A549 (cell line): Measurements from ENCODE around the gene DHDH. TPM values are rescaled to one million over a fixed set of nuclear protein-coding genes. Genes with fewer than 3 reads are reported as not detected.

ENCODE experiments used
- ATAC-seq, 2 experiments: fragments of 200-7000 bp in 1 of 2; fragments of >200 bp in 1 of 2; cut with Nextera tagmentation in 1 of 2; cut with Tn5 transposase in 1 of 2; 3 replicates each; pipeline versions ENCODE4 v1.8.0 to v1.9.1; 2018 to 2020; ENCODE audit warnings: mild to moderate bottlenecking in 1 of 2, moderate library complexity in 1 of 2
- CTCF ChIA-PET: fragments of 300-600 bp; sonication (Branson Sonifier 250); formaldehyde crosslinking; extraction: SDS; loops from one replicate; lab custom pipeline; 2021; ENCODE audit warnings: antibody characterized with exemption, inconsistent platforms; lab: Yijun Ruan, JAX
- POLR2A ChIA-PET: fragments of 350-600 bp; formaldehyde crosslinking; extraction: SDS; loops from one replicate; lab custom pipeline; 2021; ENCODE audit warnings: antibody characterized with exemption, inconsistent platforms; lab: Yijun Ruan, JAX
- DNase-seq, 2 experiments: peaks; one replicate each; pipeline versions ENCODE4 v3.0.0 to v3.0.0-alpha.2; 2011 to 2016; ENCODE audit warnings: low read depth in 1 of 2, low spot score in 1 of 2
- FAIRE-seq: peaks from 2 replicates; lab custom pipeline; 2011; peaks lifted over from hg19 to GRCh38; lab: Jason Lieb, UNC
- H3K27ac ChIP-seq, 2 experiments: fragments of >200 bp; sonication (Bioruptor Twin); formaldehyde crosslinking; 3 replicates each; pipeline ENCODE4 v1.5.1; 2016 to 2017
- H3K4me1 ChIP-seq: fragments of >200 bp; sonication (Bioruptor Twin); formaldehyde crosslinking; 3 replicates; pipeline ENCODE4 v1.6.1; 2016
- H3K4me2 ChIP-seq: fragments of >200 bp; sonication (Bioruptor Twin); formaldehyde crosslinking; 3 replicates; pipeline ENCODE4 v1.6.1; 2016
- H3K4me3 ChIP-seq: fragments of >200 bp; sonication (Bioruptor Twin); formaldehyde crosslinking; 3 replicates; pipeline ENCODE4 v1.5.1; 2016
- H3K9me3 ChIP-seq: fragments of >200 bp; sonication (Bioruptor Twin); formaldehyde crosslinking; 3 replicates; pipeline ENCODE4 v1.6.1; 2016
- ATOH8 ChIP-seq: fragments of 250-450 bp; sonication (Bioruptor Pico); IDR thresholded peaks from 2 replicates; pipeline ENCODE4 v1.5.0; 2020; ENCODE audit warnings: low read depth, mild to moderate bottlenecking, moderate library complexity
- BHLHE40 ChIP-seq: IDR thresholded peaks from 2 replicates; pipeline ENCODE4 v1.6.1; 2012; ENCODE audit warnings: low read depth, low read length, inconsistent platforms
- CBX2 ChIP-seq: fragments of 200-600 bp; sonication (generic); IDR thresholded peaks from 2 replicates; pipeline ENCODE4 v1.6.1; 2016; ENCODE audit warnings: low read depth, mild to moderate bottlenecking, borderline replicate concordance
- CBX8 ChIP-seq: fragments of 200-600 bp; sonication (generic); IDR thresholded peaks from 2 replicates; pipeline ENCODE4 v1.6.1; 2016
- CEBPB ChIP-seq, 2 experiments: fragments of >200 bp in 1 of 2; sonication (Bioruptor Twin) in 1 of 2; formaldehyde crosslinking in 1 of 2; IDR thresholded peaks; 2 replicates each; pipeline ENCODE4 v1.6.1; 2012 to 2016
- CHD4 ChIP-seq: fragments of 200-600 bp; sonication (generic); IDR thresholded peaks from 2 replicates; pipeline ENCODE4 v1.6.1; 2016; ENCODE audit warnings: antibody characterized with exemption, mild to moderate bottlenecking, borderline replicate concordance
- E2F6 ChIP-seq: IDR thresholded peaks from 2 replicates; pipeline ENCODE4 v1.6.1; 2012; ENCODE audit warnings: low read depth, borderline replicate concordance
- EHF ChIP-seq: fragments of 250-450 bp; sonication (Bioruptor Pico); IDR thresholded peaks from 2 replicates; pipeline ENCODE4 v1.5.0; 2020; ENCODE audit warnings: mild to moderate bottlenecking
- EHMT2 ChIP-seq: fragments of 200-600 bp; sonication (generic); IDR thresholded peaks from 2 replicates; pipeline ENCODE4 v1.6.1; 2016; ENCODE audit warnings: antibody characterized with exemption, low read depth, mild to moderate bottlenecking, moderate library complexity
- ESRRA ChIP-seq: fragments of 150-350 bp; IDR thresholded peaks from 2 replicates; pipeline ENCODE4 v1.6.1; 2014; ENCODE audit warnings: mild to moderate bottlenecking, low read length, borderline replicate concordance
- GATA3 ChIP-seq: IDR thresholded peaks from 2 replicates; pipeline ENCODE4 v1.6.1; 2012; ENCODE audit warnings: borderline replicate concordance
- HDAC2 ChIP-seq: fragments of 200-600 bp; sonication (generic); IDR thresholded peaks from 2 replicates; pipeline ENCODE4 v1.6.1; 2016
- HEYL ChIP-seq: fragments of 250-450 bp; sonication (Bioruptor Pico); IDR thresholded peaks from 2 replicates; pipeline ENCODE4 v1.8.0; 2021; ENCODE audit warnings: mild to moderate bottlenecking, moderate library complexity
- HOXB13 ChIP-seq: fragments of 250-450 bp; sonication (Bioruptor Pico); IDR thresholded peaks from 2 replicates; pipeline ENCODE4 v1.5.0; 2020; ENCODE audit warnings: low read depth, mild to moderate bottlenecking, moderate library complexity
- HOXB5 ChIP-seq: fragments of 250-450 bp; sonication (Bioruptor Pico); IDR thresholded peaks from 2 replicates; pipeline ENCODE4 v1.5.0; 2020; ENCODE audit warnings: mild to moderate bottlenecking, moderate library complexity
- JUN ChIP-seq, 2 experiments: fragments of >200 bp; sonication (Bioruptor Twin); formaldehyde crosslinking; IDR thresholded peaks; 2 replicates in 1 of 2; 3 replicates in 1 of 2; pipeline ENCODE4 v1.6.1; 2016 to 2017
- JUNB ChIP-seq: fragments of >200 bp; sonication (Bioruptor Twin); formaldehyde crosslinking; IDR thresholded peaks from 2 replicates; pipeline ENCODE4 v1.6.1; 2016
- KDM1A ChIP-seq: fragments of 200-600 bp; sonication (generic); IDR thresholded peaks from 2 replicates; pipeline ENCODE4 v1.6.1; 2016; ENCODE audit warnings: low read depth, mild to moderate bottlenecking
- MYC ChIP-seq: IDR thresholded peaks from 2 replicates; pipeline ENCODE4 v1.6.1; 2012; ENCODE audit warnings: mild to moderate bottlenecking, inconsistent platforms, low read length, improper control_type of control experiment, borderline replicate concordance
- NFE2L2 ChIP-seq: fragments of 150-350 bp; conservative IDR thresholded peaks from 2 replicates; pipeline ENCODE4 v1.6.1; 2014; ENCODE audit warnings: low read length
- NPAS2 ChIP-seq: fragments of 250-450 bp; sonication (Bioruptor Pico); IDR thresholded peaks from 2 replicates; pipeline ENCODE4 v1.8.0; 2022; ENCODE audit warnings: mild to moderate bottlenecking, moderate library complexity, borderline replicate concordance
- PHF8 ChIP-seq: fragments of 200-600 bp; sonication (generic); IDR thresholded peaks from 2 replicates; pipeline ENCODE4 v1.6.1; 2016; ENCODE audit warnings: low read depth, mild to moderate bottlenecking, antibody characterized with exemption, moderate library complexity, borderline replicate concordance
- TP53 ChIP-seq: fragments of 250-450 bp; sonication (Bioruptor Pico); IDR thresholded peaks from 2 replicates; pipeline ENCODE4 v1.5.0; 2021; ENCODE audit warnings: mild to moderate bottlenecking, moderate library complexity
- ZFP36 ChIP-seq: fragments of 450-650 bp; IDR thresholded peaks from 2 replicates; pipeline ENCODE4 v1.6.1; 2014; ENCODE audit warnings: borderline replicate concordance; ENCODE audit not compliant: partially characterized antibody
- ZNF302 ChIP-seq: fragments of 250-450 bp; sonication (Bioruptor Pico); IDR thresholded peaks from 2 replicates; pipeline ENCODE4 v1.9.0; 2021; ENCODE audit warnings: inconsistent platforms, mild to moderate bottlenecking, moderate library complexity
- ZSCAN20 ChIP-seq: fragments of 250-450 bp; sonication (Bioruptor Pico); IDR thresholded peaks from 2 replicates; pipeline ENCODE4 v1.8.0; 2022; ENCODE audit warnings: mild to moderate bottlenecking, moderate library complexity
- WGBS: methylation state at CpG from one replicate; pipeline ENCODE4 v1.1.6; 2017; ENCODE audit errors: missing lambda C conversion rate; 5-methylcytosine and 5-hydroxymethylcytosine counted together
- polyA plus RNA-seq, 4 experiments: library from polyadenylated mRNA; depleted of rRNA in 3 of 4; stranded (reverse); fragments of >200 nt; fragmentation: RNase III in 1 of 4; extraction: RNeasy Plus Mini Kit Qiagen cat#74134 plus additional on column Dnase treatment in 1 of 4; gene quantifications; 2 replicates in 3 of 4; 3 replicates in 1 of 4; pipeline ENCODE4 v1.2.3, GENCODE V29; 2011 to 2017
- TF ChIP-seq, protein P1 (sequence below): fragments of >200 bp; sonication (Bioruptor Twin); formaldehyde crosslinking; IDR thresholded peaks from 3 replicates; pipeline ENCODE4 v1.5.1; 2016
- TF ChIP-seq, protein P2 (sequence below): IDR thresholded peaks from 2 replicates; pipeline ENCODE4 v1.6.1; 2012

DHDH gene
- polyA plus RNA-seq, 2 of the 4 experiments (the other 2 are of a cell fraction) = 0.78 to 1.2 TPM

- CTCF ChIA-PET = interaction anchor here (13.4 to 14.7 kb wide), 2 partner anchors 10 to 22 kb away, joined by 360 to 408 read pairs; partner anchors contain the start of gene LHB
- ATAC-seq = no peak
- DNase-seq = no peak
- TF ChIP-seq ESRRA (no peak), HDAC2 (no peak), CHD4 (no peak), HOXB13 (CRISPR knock-in tag) (no peak), KDM1A (no peak), ATOH8 (no peak), NPAS2 (no peak), JUNB (no peak), HOXB5 (no peak), ZFP36 (no peak)
- H3K4me1 ChIP-seq = peaks cover 9% of the 10 kb centered on the region
- no peak overlapping the region for H3K4me2 ChIP-seq
- H3K9me3 ChIP-seq = no peaks in the 10 kb centered on the region
- FAIRE-seq = no peak
- 96% methylated on average over 7 of the region's 7 CpGs for WGBS
- no peak overlapping the region for H3K27ac ChIP-seq
- POLR2A ChIA-PET = no interaction called here
- no peak overlapping the region for H3K4me3 ChIP-seq
Measured at GRCh38 chr19:48988286-48988685, 54.8 kb downstream of the DHDH start.

DNA sequence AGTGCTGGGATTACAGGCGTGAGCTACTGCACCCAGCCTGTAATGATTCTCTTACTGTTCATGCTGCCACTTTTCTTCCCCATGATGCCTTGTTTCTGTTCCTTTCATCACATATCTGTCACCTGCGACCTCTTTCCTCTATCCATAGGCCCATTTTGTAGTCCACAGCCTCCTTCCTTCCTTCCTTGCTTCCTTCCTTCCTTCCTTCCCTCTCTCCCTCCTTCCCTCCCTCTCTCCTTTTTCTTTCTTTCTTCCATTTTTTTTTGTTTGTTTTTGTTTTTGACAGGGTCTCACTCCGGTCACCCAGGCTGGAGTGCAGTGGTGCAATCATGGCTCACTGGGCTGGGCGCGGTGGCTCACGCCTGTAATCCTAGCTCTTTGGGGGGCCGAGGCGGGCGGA is 55.4 kb downstream of the DHDH start:
- no peak for DNase-seq
- POLR2A ChIA-PET = no interaction called here
- no peak for TF ChIP-seq E2F6
- no peak for TF ChIP-seq ESRRA
- no peak for TF ChIP-seq PHF8
- TF ChIP-seq, protein P1, sequence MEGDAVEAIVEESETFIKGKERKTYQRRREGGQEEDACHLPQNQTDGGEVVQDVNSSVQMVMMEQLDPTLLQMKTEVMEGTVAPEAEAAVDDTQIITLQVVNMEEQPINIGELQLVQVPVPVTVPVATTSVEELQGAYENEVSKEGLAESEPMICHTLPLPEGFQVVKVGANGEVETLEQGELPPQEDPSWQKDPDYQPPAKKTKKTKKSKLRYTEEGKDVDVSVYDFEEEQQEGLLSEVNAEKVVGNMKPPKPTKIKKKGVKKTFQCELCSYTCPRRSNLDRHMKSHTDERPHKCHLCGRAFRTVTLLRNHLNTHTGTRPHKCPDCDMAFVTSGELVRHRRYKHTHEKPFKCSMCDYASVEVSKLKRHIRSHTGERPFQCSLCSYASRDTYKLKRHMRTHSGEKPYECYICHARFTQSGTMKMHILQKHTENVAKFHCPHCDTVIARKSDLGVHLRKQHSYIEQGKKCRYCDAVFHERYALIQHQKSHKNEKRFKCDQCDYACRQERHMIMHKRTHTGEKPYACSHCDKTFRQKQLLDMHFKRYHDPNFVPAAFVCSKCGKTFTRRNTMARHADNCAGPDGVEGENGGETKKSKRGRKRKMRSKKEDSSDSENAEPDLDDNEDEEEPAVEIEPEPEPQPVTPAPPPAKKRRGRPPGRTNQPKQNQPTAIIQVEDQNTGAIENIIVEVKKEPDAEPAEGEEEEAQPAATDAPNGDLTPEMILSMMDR = no peak
- TF ChIP-seq GATA3 = no peak
- TF ChIP-seq ATOH8 = no peak
- no peak for TF ChIP-seq ZSCAN20 (CRISPR knock-in tag)
- no peak for TF ChIP-seq BHLHE40
- no peak for TF ChIP-seq NFE2L2
- no peak for TF ChIP-seq EHMT2
- no peak for TF ChIP-seq EHF (CRISPR knock-in tag)
- TF ChIP-seq MYC = no peak
- TF ChIP-seq TP53 (CRISPR knock-in tag) = no peak
- TF ChIP-seq ZNF302 (CRISPR knock-in tag) = no peak
- TF ChIP-seq CEBPB (IDR thresholded peaks at IDR 0.05) = no peak
- TF ChIP-seq, protein P2, sequence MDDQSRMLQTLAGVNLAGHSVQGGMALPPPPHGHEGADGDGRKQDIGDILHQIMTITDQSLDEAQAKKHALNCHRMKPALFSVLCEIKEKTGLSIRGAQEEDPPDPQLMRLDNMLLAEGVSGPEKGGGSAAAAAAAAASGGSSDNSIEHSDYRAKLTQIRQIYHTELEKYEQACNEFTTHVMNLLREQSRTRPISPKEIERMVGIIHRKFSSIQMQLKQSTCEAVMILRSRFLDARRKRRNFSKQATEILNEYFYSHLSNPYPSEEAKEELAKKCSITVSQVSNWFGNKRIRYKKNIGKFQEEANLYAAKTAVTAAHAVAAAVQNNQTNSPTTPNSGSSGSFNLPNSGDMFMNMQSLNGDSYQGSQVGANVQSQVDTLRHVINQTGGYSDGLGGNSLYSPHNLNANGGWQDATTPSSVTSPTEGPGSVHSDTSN = no peak
- TF ChIP-seq CBX8 = no peak
- no peak for TF ChIP-seq HEYL (CRISPR knock-in tag)
- no peak for TF ChIP-seq CBX2
- TF ChIP-seq JUN (IDR thresholded peaks at IDR 0.05) = no peak
- TF ChIP-seq, all 56 proteins: peak for 0
- ATAC-seq (no peak), FAIRE-seq (no peak)
- H3K4me2 ChIP-seq = no peak overlapping the region
- no peak overlapping the region for H3K27ac ChIP-seq
- CTCF ChIA-PET = interaction anchor here (0.6 to 14.7 kb wide), 5 partner anchors 9 to 291 kb away, joined by 3 to 408 read pairs (median 4); partner anchors contain the start of gene LHB
- H3K9me3 ChIP-seq = no peaks in the 10 kb centered on the region
- WGBS = 93% methylated on average over 9 of the region's 9 CpGs
- H3K4me3 ChIP-seq = no peak overlapping the region
- peaks cover 9% of the 10 kb centered on the region for H3K4me1 ChIP-seq
